ENCODE results near the gene STRIP2.

DNA sequence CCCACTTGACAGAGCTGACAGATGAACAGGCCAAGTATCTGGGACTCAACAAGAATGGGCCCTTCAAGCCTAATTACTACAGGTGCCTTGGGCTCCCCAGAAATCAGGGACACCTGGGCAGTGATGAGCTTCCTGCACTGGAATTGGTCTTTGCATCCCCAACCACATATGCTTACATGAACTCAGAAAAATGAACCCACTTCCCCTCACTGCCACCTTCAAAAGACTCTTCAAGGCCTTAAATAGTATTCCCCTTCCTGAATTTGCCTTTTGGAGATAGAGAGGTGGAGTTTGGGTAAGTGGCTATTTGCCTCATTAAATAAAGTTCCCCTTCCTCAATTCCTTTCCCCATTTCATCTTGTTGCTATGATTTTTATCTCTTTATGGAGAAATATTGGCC is 7.8 kb upstream of the STRIP2 start:
- TF ChIP-seq, protein P1, sequence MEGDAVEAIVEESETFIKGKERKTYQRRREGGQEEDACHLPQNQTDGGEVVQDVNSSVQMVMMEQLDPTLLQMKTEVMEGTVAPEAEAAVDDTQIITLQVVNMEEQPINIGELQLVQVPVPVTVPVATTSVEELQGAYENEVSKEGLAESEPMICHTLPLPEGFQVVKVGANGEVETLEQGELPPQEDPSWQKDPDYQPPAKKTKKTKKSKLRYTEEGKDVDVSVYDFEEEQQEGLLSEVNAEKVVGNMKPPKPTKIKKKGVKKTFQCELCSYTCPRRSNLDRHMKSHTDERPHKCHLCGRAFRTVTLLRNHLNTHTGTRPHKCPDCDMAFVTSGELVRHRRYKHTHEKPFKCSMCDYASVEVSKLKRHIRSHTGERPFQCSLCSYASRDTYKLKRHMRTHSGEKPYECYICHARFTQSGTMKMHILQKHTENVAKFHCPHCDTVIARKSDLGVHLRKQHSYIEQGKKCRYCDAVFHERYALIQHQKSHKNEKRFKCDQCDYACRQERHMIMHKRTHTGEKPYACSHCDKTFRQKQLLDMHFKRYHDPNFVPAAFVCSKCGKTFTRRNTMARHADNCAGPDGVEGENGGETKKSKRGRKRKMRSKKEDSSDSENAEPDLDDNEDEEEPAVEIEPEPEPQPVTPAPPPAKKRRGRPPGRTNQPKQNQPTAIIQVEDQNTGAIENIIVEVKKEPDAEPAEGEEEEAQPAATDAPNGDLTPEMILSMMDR (IDR thresholded peaks at IDR 0.05), result no peak
- TF ChIP-seq POLR2A (IDR thresholded peaks at IDR 0.05) (no peak), POLR2AphosphoS5 (IDR thresholded peaks at IDR 0.05) (no peak)

Measured in breast epithelium (tissue), 3 donors.